Tibial artery (tissue), 4 donors: ENCODE results near the gene FHOD3.

Experiments used
- DNase-seq, 2 donors: peaks; one replicate each; pipeline ENCODE4 v3.0.0-alpha.2; 2019
- H3K27ac ChIP-seq, 2 donors: fragments of 200-600 bp; sonication (generic) in 1 of 2; 1 replicate in 1 of 2; 2 replicates in 1 of 2; pipeline ENCODE4 v1.5.1; 2018 to 2019; ENCODE audit warnings: mild to moderate bottlenecking in 1 of 2
- H3K27me3 ChIP-seq, 2 donors: fragments of 200-600 bp; sonication (generic) in 1 of 2; one replicate each; pipeline versions ENCODE4 v1.5.1 to v1.6.0; 2016 to 2019
- H3K36me3 ChIP-seq, 3 donors: fragments of 200-600 bp; sonication (generic) in 2 of 3; one replicate each; pipeline ENCODE4 v1.5.1; 2016 to 2019; ENCODE audit warnings: mild to moderate bottlenecking in 2 of 3
- H3K4me1 ChIP-seq, 4 donors: fragments of 200-600 bp; sonication (generic) in 2 of 4; 1 replicate in 3 of 4; 2 replicates in 1 of 4; pipeline ENCODE4 v1.5.1; 2016 to 2019
- H3K4me3 ChIP-seq, 2 donors: fragments of 200-600 bp; sonication (generic) in 1 of 2; 1 replicate in 1 of 2; 2 replicates in 1 of 2; pipeline ENCODE4 v1.5.1; 2018 to 2019; ENCODE audit warnings: mild to moderate bottlenecking in 2 of 2
- H3K9me3 ChIP-seq, 3 donors: fragments of 200-600 bp; sonication (generic) in 1 of 3; one replicate each; pipeline ENCODE4 v1.5.1; 2016 to 2019
- intact Hi-C: fragments of 100-400 bp; cut with DNase I; formaldehyde crosslinking; loops from one replicate; pipeline ENCODE4 v1.15.0; 2023; ENCODE audit warnings: low total_unique reads
- TF ChIP-seq, protein P1 (sequence below), 2 experiments: fragments of 200-600 bp in 1 of 2; fragments of 450-650 bp in 1 of 2; IDR thresholded peaks; one replicate each; pipeline ENCODE4 v1.5.1; 2017 to 2019; ENCODE audit warnings: antibody characterized with exemption in 2 of 2, mild to moderate bottlenecking in 1 of 2, moderate library complexity in 1 of 2

Gene FHOD3

GRCh38 chr18:36811430-36811829 lies 513.9 kb downstream of the FHOD3 start:
- no peaks in the 10 kb centered on the region for H3K9me3 ChIP-seq
- no peak for DNase-seq
- no peaks in the 10 kb centered on the region for H3K27me3 ChIP-seq
- TF ChIP-seq, protein P1, sequence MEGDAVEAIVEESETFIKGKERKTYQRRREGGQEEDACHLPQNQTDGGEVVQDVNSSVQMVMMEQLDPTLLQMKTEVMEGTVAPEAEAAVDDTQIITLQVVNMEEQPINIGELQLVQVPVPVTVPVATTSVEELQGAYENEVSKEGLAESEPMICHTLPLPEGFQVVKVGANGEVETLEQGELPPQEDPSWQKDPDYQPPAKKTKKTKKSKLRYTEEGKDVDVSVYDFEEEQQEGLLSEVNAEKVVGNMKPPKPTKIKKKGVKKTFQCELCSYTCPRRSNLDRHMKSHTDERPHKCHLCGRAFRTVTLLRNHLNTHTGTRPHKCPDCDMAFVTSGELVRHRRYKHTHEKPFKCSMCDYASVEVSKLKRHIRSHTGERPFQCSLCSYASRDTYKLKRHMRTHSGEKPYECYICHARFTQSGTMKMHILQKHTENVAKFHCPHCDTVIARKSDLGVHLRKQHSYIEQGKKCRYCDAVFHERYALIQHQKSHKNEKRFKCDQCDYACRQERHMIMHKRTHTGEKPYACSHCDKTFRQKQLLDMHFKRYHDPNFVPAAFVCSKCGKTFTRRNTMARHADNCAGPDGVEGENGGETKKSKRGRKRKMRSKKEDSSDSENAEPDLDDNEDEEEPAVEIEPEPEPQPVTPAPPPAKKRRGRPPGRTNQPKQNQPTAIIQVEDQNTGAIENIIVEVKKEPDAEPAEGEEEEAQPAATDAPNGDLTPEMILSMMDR (IDR thresholded peaks at IDR 0.05) = no peak
- H3K27ac ChIP-seq = no peak overlapping the region
- peaks cover 0 to 36% (median 8%) of the 10 kb centered on the region in 3 donors for H3K36me3 ChIP-seq
- H3K4me1 ChIP-seq = peaks cover 0 to 6% (median 0%) of the 10 kb centered on the region in 4 donors
- intact Hi-C loops = loop anchor here (5.0 kb wide), 1 partner anchor 124 kb away; no protein-coding TSS in a partner anchor
- H3K4me3 ChIP-seq = no peak overlapping the region

DNA sequence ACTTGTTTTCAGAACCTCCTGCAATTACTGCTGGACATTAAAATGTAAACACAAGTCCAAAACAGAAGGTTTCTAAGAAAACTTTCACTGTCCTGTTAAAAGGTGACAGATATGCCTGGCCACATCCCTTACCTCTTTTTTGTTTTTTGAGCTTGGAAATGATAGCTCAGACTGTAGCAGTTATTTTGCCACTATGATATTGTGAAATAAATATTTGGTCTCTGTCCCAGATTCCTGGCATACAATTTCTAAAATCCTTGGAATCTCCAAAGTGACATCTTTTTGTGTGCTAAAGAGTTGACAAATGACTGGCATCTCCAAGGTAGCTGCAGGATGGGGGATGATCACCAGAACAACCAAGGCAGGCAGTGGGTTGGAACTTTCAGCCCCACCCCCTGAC lies 514.4 kb downstream of the FHOD3 start:
- intact Hi-C loops = loop anchor here (5.0 kb wide), 1 partner anchor 125 kb away; no protein-coding TSS in a partner anchor
- Histone ChIP-seq H3K9me3 (no peaks in the 10 kb centered on the region), H3K4me1 (peaks cover 0 to 6% (median 0%) of the 10 kb centered on the region in 4 donors), H3K36me3 (peaks cover 0 to 38% (median 6%) of the 10 kb centered on the region in 3 donors), H3K27me3 (no peaks in the 10 kb centered on the region), H3K4me3 (no peak overlapping the region), H3K27ac (no peak overlapping the region)
- DNase-seq = no peak
- TF ChIP-seq, protein P1 (IDR thresholded peaks at IDR 0.05) = no peak

DNA sequence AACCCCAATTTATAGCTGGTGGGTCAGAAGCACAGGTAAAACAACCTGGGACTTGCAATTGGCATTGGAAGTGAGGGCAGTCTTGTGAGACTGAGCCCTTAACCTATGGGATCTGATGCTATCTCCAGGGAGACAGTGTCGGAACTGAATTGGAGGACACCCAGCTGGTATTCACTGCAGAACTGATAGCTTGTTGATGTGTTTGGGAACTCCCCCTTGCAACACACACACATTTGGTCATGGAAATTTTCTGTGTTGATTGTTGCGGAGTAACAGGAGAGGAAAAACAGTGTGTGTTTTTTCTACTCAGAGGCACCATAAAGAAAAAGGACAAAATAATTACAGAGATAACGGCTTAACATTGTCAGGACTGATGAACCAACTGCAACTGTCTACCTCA lies 515.2 kb downstream of the FHOD3 start:
- intact Hi-C loops = loop anchor here (5.0 kb wide), 1 partner anchor 125 kb away; no protein-coding TSS in a partner anchor
- no peak overlapping the region for H3K4me3 ChIP-seq
- DNase-seq = peak in 1 of 2 donors; percentile 24
- H3K9me3 ChIP-seq = no peaks in the 10 kb centered on the region
- H3K27me3 ChIP-seq = no peaks in the 10 kb centered on the region
- H3K4me1 ChIP-seq = peaks cover 0 to 6% (median 0%) of the 10 kb centered on the region in 4 donors
- TF ChIP-seq, protein P1 (IDR thresholded peaks at IDR 0.05) = no peak
- peaks cover 0 to 38% (median 7%) of the 10 kb centered on the region in 3 donors for H3K36me3 ChIP-seq
- no peak overlapping the region for H3K27ac ChIP-seq

- no peaks in the 10 kb centered on the region for H3K9me3 ChIP-seq
- H3K27ac ChIP-seq = no peak overlapping the region
Measured at GRCh38 chr18:36813101-36813775, 515.7 kb downstream of the FHOD3 start.

DNA sequence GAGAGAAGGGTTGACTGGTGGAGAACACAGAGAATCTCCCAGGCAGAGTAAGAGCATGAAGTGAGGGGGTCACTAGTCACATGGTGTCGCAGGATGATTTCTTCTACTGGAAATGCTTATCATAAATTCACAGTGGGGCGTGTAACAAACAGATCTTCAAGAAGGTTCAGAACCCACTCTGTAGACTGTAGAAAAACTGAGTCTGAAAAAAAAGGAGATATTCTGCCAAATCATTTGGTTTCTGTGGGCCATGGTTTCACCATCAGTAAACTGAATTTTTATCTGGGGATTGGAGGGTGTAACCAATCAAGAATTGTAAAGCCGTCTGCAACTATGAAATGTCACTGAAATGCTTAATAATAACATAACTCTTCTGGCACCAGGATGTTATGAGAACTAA lies 516.3 kb downstream of the FHOD3 start:
- Histone ChIP-seq H3K9me3 (no peaks in the 10 kb centered on the region), H3K4me1 (peaks cover 0 to 6% (median 0%) of the 10 kb centered on the region in 4 donors), H3K36me3 (peaks cover 0 to 46% (median 12%) of the 10 kb centered on the region in 3 donors), H3K27ac (no peak overlapping the region), H3K27me3 (no peaks in the 10 kb centered on the region), H3K4me3 (no peak overlapping the region)
- no peak for DNase-seq
- intact Hi-C loops = loop anchor here (5.0 kb wide), 1 partner anchor 127 kb away; no protein-coding TSS in a partner anchor
- TF ChIP-seq, protein P1 (IDR thresholded peaks at IDR 0.05) = no peak

More at GRCh38 chr18:36813101-36813775, 515.7 kb downstream of the FHOD3 start:
- H3K4me1 ChIP-seq = peaks cover 0 to 6% (median 0%) of the 10 kb centered on the region in 4 donors
- no peak for DNase-seq
- intact Hi-C loops = loop anchor here (5.0 kb wide), 1 partner anchor 126 kb away; no protein-coding TSS in a partner anchor
- H3K27me3 ChIP-seq = no peaks in the 10 kb centered on the region
- no peak overlapping the region for H3K4me3 ChIP-seq
- peaks cover 0 to 41% (median 12%) of the 10 kb centered on the region in 3 donors for H3K36me3 ChIP-seq
- TF ChIP-seq, protein P1 (IDR thresholded peaks at IDR 0.05) = no peak
